K562 treated with DMSO at 1 percent for 4 hours (cell line): ENCODE results near the gene SELENOM. TPM values are rescaled to one million over a fixed set of nuclear protein-coding genes. Genes with fewer than 3 reads are reported as not detected.

Experiments used
- total RNA-seq: library from RNA; unstranded; fragments of 300-600 nt; gene quantifications from 2 replicates; pipeline ENCODE4 v1.2.3, GENCODE V29; 2022; ENCODE audit not compliant: insufficient read depth

SELENOM gene, protein sequence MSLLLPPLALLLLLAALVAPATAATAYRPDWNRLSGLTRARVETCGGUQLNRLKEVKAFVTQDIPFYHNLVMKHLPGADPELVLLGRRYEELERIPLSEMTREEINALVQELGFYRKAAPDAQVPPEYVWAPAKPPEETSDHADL
- total RNA-seq = 65.5 and 78.0 TPM in 2 replicates

DNA sequence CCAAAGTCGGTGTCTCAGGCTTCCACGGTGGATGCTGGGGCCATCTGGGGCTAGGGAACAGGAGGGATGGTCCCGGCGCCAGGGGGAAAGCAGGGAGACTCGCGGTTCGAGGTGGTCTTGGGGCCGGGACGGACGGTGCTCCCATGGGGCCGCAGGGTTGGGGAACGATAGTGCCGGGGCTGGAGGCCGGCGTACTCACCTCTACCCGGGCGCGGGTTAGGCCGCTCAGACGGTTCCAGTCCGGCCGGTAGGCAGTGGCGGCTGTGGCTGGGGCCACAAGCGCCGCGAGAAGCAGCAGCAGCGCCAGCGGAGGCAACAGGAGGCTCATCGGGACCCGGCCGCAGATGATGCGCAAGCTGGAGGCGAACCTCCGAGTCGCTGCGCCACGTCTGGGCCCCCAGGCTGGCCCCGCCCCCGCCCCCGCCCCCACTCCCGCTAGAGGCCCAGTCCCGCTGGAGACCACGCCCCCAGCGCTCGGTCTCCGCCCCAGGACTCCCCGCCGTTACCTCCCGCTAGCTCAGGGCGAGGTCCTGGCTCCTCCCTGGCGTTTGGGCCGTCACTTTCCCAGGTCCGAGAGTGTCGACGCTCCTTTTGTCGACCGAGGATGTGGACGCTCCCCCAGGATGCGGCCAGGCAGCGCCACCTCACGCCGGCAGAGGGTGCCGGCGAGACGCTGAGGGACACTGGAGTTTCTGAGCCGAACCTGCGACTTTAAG, at the start of gene SELENOM:
Gene SELENOM, minus strand, starts transcription at position 391 of the 716 bp plus-strand sequence. Its CDS starts 63 bp downstream, at position 328.

DNA sequence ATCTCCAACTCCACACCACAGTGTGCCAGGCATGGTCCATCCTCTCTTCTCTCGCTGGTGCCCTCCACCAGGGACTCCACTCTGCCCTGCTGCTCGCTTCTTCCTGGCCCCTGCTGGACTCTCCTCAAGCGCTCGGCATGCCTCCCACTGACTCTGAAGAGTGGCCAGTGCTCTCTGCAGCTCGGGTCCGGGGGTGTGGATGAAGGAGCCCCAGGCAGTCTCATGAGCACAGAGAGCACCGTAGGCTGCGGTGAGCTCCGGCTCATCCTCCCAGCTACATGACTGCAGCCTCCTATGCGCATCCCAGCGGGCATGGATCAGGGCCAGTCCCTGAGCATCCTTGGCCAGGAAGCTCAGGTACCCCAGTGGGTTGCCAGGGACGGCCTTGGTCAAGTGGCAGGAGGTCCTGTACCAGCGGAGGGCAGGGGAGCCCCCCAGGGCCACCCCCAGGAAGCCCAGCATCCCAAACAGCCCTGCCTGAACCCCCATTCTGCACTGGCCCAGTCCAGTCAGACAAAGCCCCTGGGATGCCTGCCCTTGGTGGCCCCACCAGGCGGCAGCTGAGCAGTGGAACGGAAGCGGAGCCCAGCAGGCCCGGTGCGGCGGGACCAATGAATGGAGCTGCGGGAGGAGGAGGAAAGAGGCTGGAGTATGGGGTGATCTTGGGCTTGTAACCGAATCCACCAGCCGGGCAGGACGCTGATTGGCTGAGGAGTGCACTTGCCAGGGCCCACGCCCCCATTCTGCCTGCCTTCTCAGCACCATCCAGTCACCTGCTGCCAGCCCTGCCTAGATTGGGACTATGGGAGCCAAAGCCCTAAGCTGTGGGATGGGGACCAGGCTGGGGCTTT, 32.7 kb upstream of the SELENOM start, which contains the start of gene PLA2G3:
Gene PLA2G3, minus strand, starts transcription at position 643 of the 851 bp plus-strand sequence. Its CDS starts 154 bp downstream, at position 489.

DNA sequence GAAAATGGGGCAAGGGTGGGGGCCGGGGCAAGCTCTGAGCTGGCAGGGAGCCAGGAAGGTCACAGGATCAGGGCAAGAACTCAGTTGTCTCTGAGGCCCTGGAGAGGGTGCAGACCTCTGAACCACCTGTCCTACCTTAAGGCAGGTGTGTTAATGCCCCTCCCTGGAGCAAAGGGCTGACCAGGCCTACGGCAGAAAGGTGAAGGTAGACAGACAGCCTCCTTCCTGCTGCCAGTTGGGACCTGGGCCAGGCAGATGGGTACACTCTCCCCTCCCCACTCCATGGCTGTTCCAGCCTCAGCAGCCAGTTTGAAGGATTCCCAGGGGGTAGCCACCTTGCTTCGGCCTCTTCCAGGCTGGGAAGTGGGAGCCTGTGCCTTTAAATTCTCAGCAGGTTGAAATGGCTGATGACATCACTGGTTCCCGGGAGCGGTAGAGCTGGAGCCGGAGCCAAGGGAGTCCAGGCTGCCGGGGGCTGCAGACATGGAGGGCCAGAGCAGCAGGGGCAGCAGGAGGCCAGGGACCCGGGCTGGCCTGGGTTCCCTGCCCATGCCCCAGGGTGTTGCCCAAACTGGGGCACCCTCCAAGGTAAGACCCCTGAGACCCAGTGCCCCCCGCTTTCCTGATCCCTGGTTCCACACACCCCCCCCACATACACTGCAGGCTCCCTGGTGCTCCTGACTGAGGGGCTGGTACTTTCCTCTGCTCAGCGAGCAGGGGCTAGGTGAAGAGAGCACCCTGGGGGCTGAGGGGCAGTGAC, 15.3 kb upstream of the SELENOM start, which contains the start of gene INPP5J:
Gene INPP5J, plus strand, starts transcription at position 435 of the 760 bp plus-strand sequence. Its CDS starts 49 bp downstream, at position 484.

DNA sequence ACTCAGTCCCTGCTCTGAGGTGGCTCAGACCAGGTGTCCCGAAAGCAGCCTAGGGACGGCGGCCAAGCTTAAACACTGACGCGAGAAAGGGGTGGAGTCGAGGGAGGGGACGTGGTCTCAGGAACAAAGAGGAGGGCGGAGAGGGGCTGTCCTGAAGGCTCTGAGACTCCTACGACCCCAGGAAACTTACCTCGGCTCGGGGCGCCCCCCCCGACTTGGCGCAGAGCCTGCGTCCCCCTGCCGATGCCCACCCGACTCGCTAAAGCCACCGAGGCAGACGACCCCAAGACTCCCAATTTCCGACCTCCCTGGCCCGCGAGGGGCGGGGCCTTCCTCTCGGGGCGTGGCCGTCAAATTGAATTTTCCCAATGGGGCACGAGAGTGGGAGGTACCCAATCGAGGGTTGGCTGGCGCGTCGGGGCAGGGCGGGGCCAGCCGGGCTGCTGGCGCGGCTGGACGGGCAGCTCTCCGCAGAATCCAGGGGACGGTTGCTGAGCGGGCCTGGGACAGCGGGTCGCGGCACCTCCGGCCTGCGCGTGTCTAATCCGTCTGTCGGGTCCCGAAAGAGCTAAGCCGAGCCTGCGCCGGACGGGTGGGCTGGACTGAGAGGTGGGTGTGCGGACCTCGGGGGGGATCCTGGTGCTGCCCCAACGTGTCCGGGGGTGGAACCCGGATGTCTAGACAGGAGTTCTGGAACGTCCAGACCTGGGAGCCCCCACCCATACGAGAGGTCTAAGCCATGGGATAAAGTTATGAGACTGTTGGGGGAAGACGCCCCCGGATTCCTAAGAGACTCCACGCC, 26.3 kb downstream of the SELENOM start, which contains the start of gene SMTN:
Gene SMTN, plus strand, starts transcription at position 471 of the 802 bp plus-strand sequence. CDS start 1,941 bp downstream, outside the sequence.

Other genes starting within 250 kb of the SELENOM start
- gene MORC2, start 138.8 kb downstream of the SELENOM start, total RNA-seq = 9.3 and 15.3 TPM in 2 replicates
- gene TUG1, start 138.3 kb downstream of the SELENOM start, total RNA-seq = 27.5 and 34.8 TPM in 2 replicates
- 27.3 and 36.8 TPM in 2 replicates for gene SMTN, start 26.2 kb downstream of the SELENOM start, total RNA-seq
- 32.4 and 53.8 TPM in 2 replicates for gene INPP5J, start 15.4 kb upstream of the SELENOM start, total RNA-seq
- 1.6 TPM in 1 of 2 replicates, not detected in the other for gene PLA2G3, start 32.9 kb upstream of the SELENOM start, total RNA-seq
- gene RNF185, start 52.6 kb upstream of the SELENOM start, total RNA-seq = 17.8 and 18.3 TPM in 2 replicates
- 7.5 and 7.7 TPM in 2 replicates for gene LIMK2, start 104.7 kb upstream of the SELENOM start, total RNA-seq
- gene PIK3IP1, start 184.9 kb upstream of the SELENOM start, total RNA-seq = 1.3 and 2.2 TPM in 2 replicates
- gene PATZ1, start 238.8 kb upstream of the SELENOM start, total RNA-seq = 3.9 and 4.0 TPM in 2 replicates